HEK293T (cell line): ENCODE data around the gene RTTN.

Experiments
- BHLHE40 ChIP-seq: fragments of 450-650 bp; IDR thresholded peaks from 2 replicates; pipeline ENCODE4 v1.6.1; 2016; ENCODE audit warnings: mild to moderate bottlenecking, moderate library complexity, borderline replicate concordance
- HDGF ChIP-seq: fragments of 450-650 bp; IDR thresholded peaks from 2 replicates; pipeline ENCODE4 v1.6.1; 2017; ENCODE audit warnings: antibody characterized with exemption, borderline replicate concordance
- PKNOX1 ChIP-seq: fragments of 450-650 bp; IDR thresholded peaks from 2 replicates; pipeline ENCODE4 v1.6.1; 2016
- SP1 ChIP-seq: fragments of 450-650 bp; IDR thresholded peaks from 2 replicates; pipeline ENCODE4 v1.6.1; 2017

GRCh38 chr18:70005580-70005979, 199.9 kb downstream of the RTTN start:
- TF ChIP-seq BHLHE40 = no peak
- no peak for TF ChIP-seq SP1
- no peak for TF ChIP-seq HDGF
- TF ChIP-seq PKNOX1 = no peak
